SK-N-SH (cell line): ENCODE results near the gene TRHDE. TPM values are rescaled to one million over a fixed set of nuclear protein-coding genes. Genes with fewer than 3 reads are reported as not detected.

Source experiments
- CTCF ChIA-PET: fragments of 300-600, 350-600 bp; formaldehyde crosslinking; extraction: SDS; loops from one replicate; lab custom pipeline; 2021; lab: Yijun Ruan, JAX
- POLR2A ChIA-PET: fragments of 350-600 bp; sonication (Branson Sonifier 250); formaldehyde crosslinking; extraction: SDS; loops from one replicate; lab custom pipeline; 2020; ENCODE audit warnings: antibody characterized with exemption, inconsistent platforms; lab: Yijun Ruan, JAX
- DNase-seq: peaks from one replicate; pipeline ENCODE4 v3.0.0; 2012
- H2AFZ ChIP-seq: fragments of 200-600 bp; sonication (generic); 2 replicates; pipeline ENCODE4 v1.8.1; 2016; ENCODE audit warnings: antibody characterized with exemption, mild to moderate bottlenecking, low read depth
- H3F3A ChIP-seq: fragments of 200-600 bp; sonication (generic); replicated peaks from 2 replicates; pipeline ENCODE3; 2016; ENCODE audit warnings: antibody characterized with exemption, mild to moderate bottlenecking; ENCODE audit not compliant: insufficient read depth
- H3K27ac ChIP-seq, 2 experiments: fragments of 200-500 bp in 1 of 2; fragments of 200-600 bp in 1 of 2; sonication (Bioruptor generic) in 1 of 2; sonication (generic), shearing (Covaris generic) in 1 of 2; 2 replicates each; pipeline versions ENCODE4 v1.5.1 to v1.6.1; 2014 to 2016; ENCODE audit warnings: low read depth in 2 of 2, inconsistent platforms in 1 of 2, low read length in 1 of 2, mild to moderate bottlenecking in 1 of 2, mixed read lengths in 1 of 2
- H3K27me3 ChIP-seq: fragments of 200-600 bp; sonication (generic), shearing (Covaris generic); 2 replicates; pipeline ENCODE4 v1.6.1; 2016; ENCODE audit warnings: mixed run types; ENCODE audit not compliant: insufficient read depth
- H3K36me3 ChIP-seq, 2 experiments: fragments of 200-500 bp in 1 of 2; fragments of 200-600 bp in 1 of 2; sonication (Bioruptor generic) in 1 of 2; sonication (generic) in 1 of 2; replicated peaks in 1 of 2; 2 replicates each; pipeline versions ENCODE3 to v1.5.1; 2014 to 2016; ENCODE audit warnings: low read length in 1 of 2, mild to moderate bottlenecking in 1 of 2; ENCODE audit not compliant: insufficient read depth in 2 of 2, control insufficient read depth in 1 of 2
- H3K4me1 ChIP-seq, 2 experiments: fragments of 200-500 bp in 1 of 2; fragments of 200-600 bp in 1 of 2; sonication (Bioruptor generic) in 1 of 2; sonication (generic), shearing (Covaris generic) in 1 of 2; 2 replicates each; pipeline versions ENCODE4 v1.5.1 to v1.6.1; 2014 to 2016; ENCODE audit warnings: low read depth in 1 of 2, low read length in 1 of 2, mixed run types in 1 of 2; ENCODE audit not compliant: insufficient read depth in 2 of 2, control insufficient read depth in 1 of 2
- H3K4me2 ChIP-seq: fragments of 200-600 bp; sonication (generic), shearing (Covaris generic); 2 replicates; pipeline ENCODE4 v1.6.1; 2017; ENCODE audit warnings: mixed run types
- H3K4me3 ChIP-seq, 2 experiments: fragments of 200-500 bp in 1 of 2; fragments of 200-600 bp in 1 of 2; sonication (Bioruptor generic) in 1 of 2; sonication (generic), shearing (Covaris generic) in 1 of 2; 2 replicates each; pipeline versions ENCODE4 v1.5.1 to v1.8.1; 2014 to 2016; ENCODE audit warnings: low read depth in 2 of 2, inconsistent platforms in 1 of 2, low read length in 1 of 2, mild to moderate bottlenecking in 1 of 2, mixed read lengths in 1 of 2, moderate library complexity in 1 of 2
- H3K79me2 ChIP-seq: fragments of 200-600 bp; sonication (generic); 2 replicates; pipeline ENCODE4 v1.8.1; 2017; ENCODE audit warnings: mild to moderate bottlenecking; ENCODE audit not compliant: insufficient read depth
- H3K9ac ChIP-seq: fragments of 200-600 bp; sonication (generic); 2 replicates; pipeline ENCODE4 v1.6.1; 2017; ENCODE audit warnings: mixed run types
- H3K9me2 ChIP-seq: fragments of 200-600 bp; sonication (generic); 2 replicates; pipeline ENCODE4 v1.6.1; 2017; ENCODE audit warnings: mixed run types
- H3K9me3 ChIP-seq: fragments of 200-600 bp; sonication (generic); 2 replicates; pipeline ENCODE4 v1.6.1; 2017; ENCODE audit warnings: mixed run types, mild to moderate bottlenecking, moderate library complexity
- H4K20me1 ChIP-seq: fragments of 200-600 bp; sonication (generic); 2 replicates; pipeline ENCODE4 v1.6.1; 2017; ENCODE audit warnings: mild to moderate bottlenecking, mixed run types; ENCODE audit not compliant: insufficient read depth
- EP300 ChIP-seq, 2 experiments: IDR thresholded peaks; 2 replicates each; pipeline versions ENCODE4 v1.4.0 to v1.6.1; 2012; ENCODE audit warnings: borderline replicate concordance in 1 of 2, low read depth in 1 of 2, low read length in 1 of 2
- EZH2phosphoT487 ChIP-seq: fragments of 200-600 bp; sonication (generic); IDR thresholded peaks from 2 replicates; pipeline ENCODE4 v1.6.1; 2017; ENCODE audit warnings: low read depth, mixed run types, mild to moderate bottlenecking, antibody characterized with exemption, moderate library complexity, borderline replicate concordance
- FOXM1 ChIP-seq: IDR thresholded peaks from 2 replicates; pipeline ENCODE4 v1.4.0; 2012; ENCODE audit warnings: low read depth, mild to moderate bottlenecking
- NFIC ChIP-seq: IDR thresholded peaks from 2 replicates; pipeline ENCODE4 v1.4.0; 2012; ENCODE audit warnings: borderline replicate concordance
- NRF1 ChIP-seq: IDR thresholded peaks from 2 replicates; pipeline ENCODE4 v1.6.1; 2012; ENCODE audit warnings: low read depth, mild to moderate bottlenecking, low read length
- POLR2AphosphoS5 ChIP-seq: IDR thresholded peaks from 2 replicates; pipeline ENCODE4 v1.6.1; 2012; ENCODE audit warnings: low read depth, low read length
- RCOR1 ChIP-seq: fragments of 150-350 bp; IDR thresholded peaks from 2 replicates; pipeline ENCODE4 v1.6.1; 2017; ENCODE audit warnings: antibody characterized with exemption, low read length
- RFX5 ChIP-seq: IDR thresholded peaks from 2 replicates; pipeline ENCODE4 v1.6.1; 2012; ENCODE audit warnings: mild to moderate bottlenecking, improper control_type of control experiment, low read length
- SMC3 ChIP-seq: IDR thresholded peaks from 2 replicates; pipeline ENCODE4 v1.6.1; 2012; ENCODE audit warnings: low read depth, low read length, improper control_type of control experiment
- TCF12 ChIP-seq: IDR thresholded peaks from 2 replicates; pipeline ENCODE4 v1.4.0; 2012
- WGBS: methylation state at CpG from one replicate; pipeline ENCODE4 v1.1.6; 2017; ENCODE audit warnings: low lambda C conversion rate; 5-methylcytosine and 5-hydroxymethylcytosine counted together
- polyA plus RNA-seq, 3 experiments: library from polyadenylated mRNA; depleted of rRNA; stranded (reverse); fragments of >200 nt; gene quantifications; 2 replicates each; pipeline ENCODE4 v1.2.3, GENCODE V29; 2012
- TF ChIP-seq, protein P1 (sequence below): IDR thresholded peaks from 2 replicates; pipeline ENCODE4 v1.4.0; 2012; ENCODE audit warnings: low read depth, borderline replicate concordance
- TF ChIP-seq, protein P2 (sequence below): IDR thresholded peaks from 2 replicates; pipeline ENCODE4 v1.6.1; 2012; ENCODE audit warnings: mild to moderate bottlenecking, low read depth, low read length, moderate library complexity
- TF ChIP-seq, protein P3 (sequence below): IDR thresholded peaks from 2 replicates; pipeline ENCODE4 v1.4.0; 2012; ENCODE audit warnings: low read depth, borderline replicate concordance
- TF ChIP-seq, protein P4 (sequence below): fragments of 200-600 bp; sonication (generic); IDR thresholded peaks from 2 replicates; pipeline ENCODE4 v1.6.1; 2017; ENCODE audit warnings: antibody characterized with exemption, mild to moderate bottlenecking, moderate library complexity
- TF ChIP-seq, protein P5 (sequence below): fragments of 150-350 bp; IDR thresholded peaks from 2 replicates; pipeline ENCODE4 v1.6.1; 2016; ENCODE audit warnings: mild to moderate bottlenecking, low read depth, low read length

TRHDE gene
- polyA plus RNA-seq, 1 of the 3 experiments (the other 2 are of a cell fraction), result 0.46 TPM

DNA sequence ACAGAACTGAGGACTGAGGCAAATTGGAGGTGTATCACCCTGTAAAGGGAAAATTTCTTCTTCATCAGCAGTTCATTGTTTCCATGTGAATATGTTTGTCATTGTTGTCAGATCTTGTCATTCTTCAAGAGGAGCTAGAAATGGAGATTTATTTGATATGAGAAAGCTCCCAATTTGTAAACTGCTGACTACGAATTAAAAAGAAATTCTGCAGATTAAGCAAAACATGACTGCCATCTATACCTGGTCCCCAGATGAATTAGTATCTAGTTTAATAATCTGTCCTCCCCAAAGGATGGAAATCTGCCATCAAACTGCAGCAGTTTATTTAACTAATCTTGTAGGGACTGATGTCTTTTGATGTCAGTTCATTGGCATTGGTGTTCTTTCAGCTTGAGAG is 162.8 kb downstream of the TRHDE start:
- Histone ChIP-seq H3K9ac (no peak overlapping the region), H3F3A (no peaks in the 10 kb centered on the region), H3K27ac (no peak overlapping the region), H3K27me3 (no peaks in the 10 kb centered on the region), H3K4me1 (no peaks in the 10 kb centered on the region), H3K9me3 (no peaks in the 10 kb centered on the region), H2AFZ (no peak overlapping the region), H3K4me2 (no peak overlapping the region), H3K4me3 (no peak overlapping the region), H3K9me2 (no peaks in the 10 kb centered on the region), H3K79me2 (no peaks in the 10 kb centered on the region), H4K20me1 (no peaks in the 10 kb centered on the region), H3K36me3 (no peaks in the 10 kb centered on the region)
- POLR2A ChIA-PET, result no interaction called here
- no peak for DNase-seq
- CTCF ChIA-PET, result no interaction called here
- TF ChIP-seq TCF12 (no peak), EP300 (IDR thresholded peaks at IDR 0.05; ENCODE audit: borderline replicate concordance in 1 of 2, low read depth in 1 of 2, low read length in 1 of 2) (no peak), RFX5 (no peak), SMC3 (no peak), EZH2phosphoT487 (no peak), RCOR1 (no peak), FOXM1 (no peak), POLR2AphosphoS5 (no peak), NRF1 (no peak), NFIC (no peak)
- TF ChIP-seq, protein P1, sequence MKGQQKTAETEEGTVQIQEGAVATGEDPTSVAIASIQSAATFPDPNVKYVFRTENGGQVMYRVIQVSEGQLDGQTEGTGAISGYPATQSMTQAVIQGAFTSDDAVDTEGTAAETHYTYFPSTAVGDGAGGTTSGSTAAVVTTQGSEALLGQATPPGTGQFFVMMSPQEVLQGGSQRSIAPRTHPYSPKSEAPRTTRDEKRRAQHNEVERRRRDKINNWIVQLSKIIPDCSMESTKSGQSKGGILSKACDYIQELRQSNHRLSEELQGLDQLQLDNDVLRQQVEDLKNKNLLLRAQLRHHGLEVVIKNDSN, result no peak
- TF ChIP-seq, protein P2, sequence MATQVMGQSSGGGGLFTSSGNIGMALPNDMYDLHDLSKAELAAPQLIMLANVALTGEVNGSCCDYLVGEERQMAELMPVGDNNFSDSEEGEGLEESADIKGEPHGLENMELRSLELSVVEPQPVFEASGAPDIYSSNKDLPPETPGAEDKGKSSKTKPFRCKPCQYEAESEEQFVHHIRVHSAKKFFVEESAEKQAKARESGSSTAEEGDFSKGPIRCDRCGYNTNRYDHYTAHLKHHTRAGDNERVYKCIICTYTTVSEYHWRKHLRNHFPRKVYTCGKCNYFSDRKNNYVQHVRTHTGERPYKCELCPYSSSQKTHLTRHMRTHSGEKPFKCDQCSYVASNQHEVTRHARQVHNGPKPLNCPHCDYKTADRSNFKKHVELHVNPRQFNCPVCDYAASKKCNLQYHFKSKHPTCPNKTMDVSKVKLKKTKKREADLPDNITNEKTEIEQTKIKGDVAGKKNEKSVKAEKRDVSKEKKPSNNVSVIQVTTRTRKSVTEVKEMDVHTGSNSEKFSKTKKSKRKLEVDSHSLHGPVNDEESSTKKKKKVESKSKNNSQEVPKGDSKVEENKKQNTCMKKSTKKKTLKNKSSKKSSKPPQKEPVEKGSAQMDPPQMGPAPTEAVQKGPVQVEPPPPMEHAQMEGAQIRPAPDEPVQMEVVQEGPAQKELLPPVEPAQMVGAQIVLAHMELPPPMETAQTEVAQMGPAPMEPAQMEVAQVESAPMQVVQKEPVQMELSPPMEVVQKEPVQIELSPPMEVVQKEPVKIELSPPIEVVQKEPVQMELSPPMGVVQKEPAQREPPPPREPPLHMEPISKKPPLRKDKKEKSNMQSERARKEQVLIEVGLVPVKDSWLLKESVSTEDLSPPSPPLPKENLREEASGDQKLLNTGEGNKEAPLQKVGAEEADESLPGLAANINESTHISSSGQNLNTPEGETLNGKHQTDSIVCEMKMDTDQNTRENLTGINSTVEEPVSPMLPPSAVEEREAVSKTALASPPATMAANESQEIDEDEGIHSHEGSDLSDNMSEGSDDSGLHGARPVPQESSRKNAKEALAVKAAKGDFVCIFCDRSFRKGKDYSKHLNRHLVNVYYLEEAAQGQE, result no peak
- TF ChIP-seq, protein P3, sequence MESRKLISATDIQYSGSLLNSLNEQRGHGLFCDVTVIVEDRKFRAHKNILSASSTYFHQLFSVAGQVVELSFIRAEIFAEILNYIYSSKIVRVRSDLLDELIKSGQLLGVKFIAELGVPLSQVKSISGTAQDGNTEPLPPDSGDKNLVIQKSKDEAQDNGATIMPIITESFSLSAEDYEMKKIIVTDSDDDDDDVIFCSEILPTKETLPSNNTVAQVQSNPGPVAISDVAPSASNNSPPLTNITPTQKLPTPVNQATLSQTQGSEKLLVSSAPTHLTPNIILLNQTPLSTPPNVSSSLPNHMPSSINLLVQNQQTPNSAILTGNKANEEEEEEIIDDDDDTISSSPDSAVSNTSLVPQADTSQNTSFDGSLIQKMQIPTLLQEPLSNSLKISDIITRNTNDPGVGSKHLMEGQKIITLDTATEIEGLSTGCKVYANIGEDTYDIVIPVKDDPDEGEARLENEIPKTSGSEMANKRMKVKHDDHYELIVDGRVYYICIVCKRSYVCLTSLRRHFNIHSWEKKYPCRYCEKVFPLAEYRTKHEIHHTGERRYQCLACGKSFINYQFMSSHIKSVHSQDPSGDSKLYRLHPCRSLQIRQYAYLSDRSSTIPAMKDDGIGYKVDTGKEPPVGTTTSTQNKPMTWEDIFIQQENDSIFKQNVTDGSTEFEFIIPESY, result no peak
- TF ChIP-seq, protein P4, sequence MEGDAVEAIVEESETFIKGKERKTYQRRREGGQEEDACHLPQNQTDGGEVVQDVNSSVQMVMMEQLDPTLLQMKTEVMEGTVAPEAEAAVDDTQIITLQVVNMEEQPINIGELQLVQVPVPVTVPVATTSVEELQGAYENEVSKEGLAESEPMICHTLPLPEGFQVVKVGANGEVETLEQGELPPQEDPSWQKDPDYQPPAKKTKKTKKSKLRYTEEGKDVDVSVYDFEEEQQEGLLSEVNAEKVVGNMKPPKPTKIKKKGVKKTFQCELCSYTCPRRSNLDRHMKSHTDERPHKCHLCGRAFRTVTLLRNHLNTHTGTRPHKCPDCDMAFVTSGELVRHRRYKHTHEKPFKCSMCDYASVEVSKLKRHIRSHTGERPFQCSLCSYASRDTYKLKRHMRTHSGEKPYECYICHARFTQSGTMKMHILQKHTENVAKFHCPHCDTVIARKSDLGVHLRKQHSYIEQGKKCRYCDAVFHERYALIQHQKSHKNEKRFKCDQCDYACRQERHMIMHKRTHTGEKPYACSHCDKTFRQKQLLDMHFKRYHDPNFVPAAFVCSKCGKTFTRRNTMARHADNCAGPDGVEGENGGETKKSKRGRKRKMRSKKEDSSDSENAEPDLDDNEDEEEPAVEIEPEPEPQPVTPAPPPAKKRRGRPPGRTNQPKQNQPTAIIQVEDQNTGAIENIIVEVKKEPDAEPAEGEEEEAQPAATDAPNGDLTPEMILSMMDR, result no peak
- TF ChIP-seq, protein P5, sequence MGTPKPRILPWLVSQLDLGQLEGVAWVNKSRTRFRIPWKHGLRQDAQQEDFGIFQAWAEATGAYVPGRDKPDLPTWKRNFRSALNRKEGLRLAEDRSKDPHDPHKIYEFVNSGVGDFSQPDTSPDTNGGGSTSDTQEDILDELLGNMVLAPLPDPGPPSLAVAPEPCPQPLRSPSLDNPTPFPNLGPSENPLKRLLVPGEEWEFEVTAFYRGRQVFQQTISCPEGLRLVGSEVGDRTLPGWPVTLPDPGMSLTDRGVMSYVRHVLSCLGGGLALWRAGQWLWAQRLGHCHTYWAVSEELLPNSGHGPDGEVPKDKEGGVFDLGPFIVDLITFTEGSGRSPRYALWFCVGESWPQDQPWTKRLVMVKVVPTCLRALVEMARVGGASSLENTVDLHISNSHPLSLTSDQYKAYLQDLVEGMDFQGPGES, result no peak
- 41% methylated on average over 1 of the region's 1 CpG for WGBS
